Immature natural killer cell (primary cell): ENCODE measurements around the gene XPC. TPM values are rescaled to one million over a fixed set of nuclear protein-coding genes. Genes with fewer than 3 reads are reported as not detected.
A peak's percentile ranks its signal among the peaks of the same experiment; 100 is the strongest.

Source experiments
- DNase-seq, 3 donors: peaks; one replicate each; pipeline ENCODE4 v3.0.0; 2022; ENCODE audit warnings: mixed read lengths in 1 of 3
- H3K27ac Mint-ChIP-seq, 6 donors: one replicate each; pipeline ENCODE4 v1.8.0; 2020; ENCODE audit warnings: mixed read lengths in 6 of 6, mild to moderate bottlenecking in 5 of 6, inconsistent platforms in 4 of 6, moderate library complexity in 3 of 6
- H3K27me3 Mint-ChIP-seq, 3 donors: one replicate each; pipeline ENCODE4 v1.8.0; 2020 to 2021; ENCODE audit warnings: low read depth in 3 of 3, mild to moderate bottlenecking in 3 of 3, mixed read lengths in 3 of 3, moderate library complexity in 3 of 3, inconsistent platforms in 1 of 3
- H3K36me3 Mint-ChIP-seq, 3 donors: one replicate each; pipeline ENCODE4 v1.8.0; 2020; ENCODE audit warnings: mixed read lengths in 3 of 3, inconsistent platforms in 2 of 3, mild to moderate bottlenecking in 2 of 3
- H3K4me1 Mint-ChIP-seq, 2 donors: one replicate each; pipeline ENCODE4 v1.8.0; 2020; ENCODE audit warnings: inconsistent platforms in 2 of 2, mild to moderate bottlenecking in 2 of 2, mixed read lengths in 2 of 2, moderate library complexity in 1 of 2
- H3K4me3 Mint-ChIP-seq, 5 donors: one replicate each; pipeline ENCODE4 v1.8.0; 2020; ENCODE audit warnings: mild to moderate bottlenecking in 5 of 5, mixed read lengths in 5 of 5, inconsistent platforms in 3 of 5, moderate library complexity in 3 of 5
- H3K9me3 Mint-ChIP-seq, 6 donors: one replicate each; pipeline ENCODE4 v1.8.0; 2020; ENCODE audit warnings: mild to moderate bottlenecking in 6 of 6, mixed read lengths in 6 of 6, inconsistent platforms in 4 of 6, moderate library complexity in 3 of 6
- polyA plus RNA-seq, 3 donors: library from polyadenylated mRNA; unstranded; fragments of 300-500 nt; fragmentation: Illumina TruSeq; gene quantifications; one replicate each; pipeline ENCODE4 v1.2.3, GENCODE V29; 2021

The XPC gene
- polyA plus RNA-seq, 3 donors from 2014 or later, result 20.3 to 32.2 (median 22.6) TPM

DNA sequence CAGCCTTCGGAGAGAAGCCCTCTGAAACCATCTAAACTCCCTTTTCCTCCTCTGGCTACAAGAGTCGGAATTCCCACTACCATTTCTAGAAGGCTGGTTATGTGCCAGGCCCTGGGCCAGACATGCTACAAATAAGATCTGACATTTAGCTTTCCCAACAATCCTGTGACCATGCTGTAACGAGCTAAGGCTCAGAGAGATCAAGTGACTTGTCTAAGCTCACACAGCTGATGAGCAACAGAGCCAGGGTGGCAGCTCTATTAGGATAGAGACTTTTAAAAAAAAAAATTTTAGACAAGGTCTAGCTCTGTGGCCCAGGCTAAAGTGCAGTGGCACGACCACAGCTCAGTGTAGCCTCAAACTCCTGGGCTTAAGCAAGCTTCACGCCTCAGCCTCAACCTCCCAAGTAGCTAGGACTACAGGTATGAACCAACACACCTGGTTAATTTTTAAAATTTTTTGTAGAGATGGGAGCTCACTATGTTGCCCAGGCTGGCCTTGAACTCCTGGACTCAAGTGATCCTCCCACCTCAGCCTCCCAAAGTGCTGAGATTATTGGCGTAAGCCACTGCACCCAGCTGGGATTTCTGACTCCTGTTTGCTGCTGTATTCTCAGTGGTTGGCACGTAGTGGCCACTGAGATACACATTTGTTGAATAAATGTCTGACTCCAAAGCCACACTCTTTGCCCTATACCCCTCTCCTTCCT lies 34.8 kb upstream of the XPC start:
- DNase-seq, result no peak
- no peak overlapping the region for H3K4me3 Mint-ChIP-seq
- no peaks in the 10 kb centered on the region for H3K36me3 Mint-ChIP-seq
- H3K27me3 Mint-ChIP-seq, result peaks cover 0 to 5% (median 0%) of the 10 kb centered on the region in 3 donors
- peaks cover 0 to 4% of the 10 kb centered on the region in 2 donors for H3K4me1 Mint-ChIP-seq
- no peaks in the 10 kb centered on the region for H3K9me3 Mint-ChIP-seq
- no peak overlapping the region for H3K27ac Mint-ChIP-seq

DNA sequence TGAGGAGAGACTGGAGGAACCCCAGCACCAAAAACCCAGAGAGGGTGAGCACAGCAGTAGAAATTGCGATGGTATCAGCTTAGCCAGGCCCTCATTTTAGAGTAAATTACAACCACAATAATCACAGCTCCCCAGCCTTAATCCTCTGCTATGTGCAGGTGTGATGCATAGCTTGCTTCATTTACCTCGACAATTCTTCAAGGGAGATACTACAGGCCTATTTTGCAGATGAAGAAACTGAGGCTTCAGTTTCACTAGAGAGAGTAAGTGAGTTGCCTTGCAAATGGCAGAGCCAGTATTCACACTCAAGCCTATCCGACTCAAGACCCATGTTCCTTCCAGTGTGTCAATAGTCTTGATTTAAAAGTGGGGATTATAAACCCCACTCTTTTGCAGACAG lies 33.6 kb upstream of the XPC start:
- Mint-ChIP-seq H3K4me3 (no peak overlapping the region), H3K9me3 (no peaks in the 10 kb centered on the region), H3K36me3 (no peaks in the 10 kb centered on the region), H3K4me1 (peaks cover 0 to 4% of the 10 kb centered on the region in 2 donors), H3K27ac (no peak overlapping the region), H3K27me3 (peaks cover 0 to 3% (median 1%) of the 10 kb centered on the region in 3 donors)
- no peak for DNase-seq

DNA sequence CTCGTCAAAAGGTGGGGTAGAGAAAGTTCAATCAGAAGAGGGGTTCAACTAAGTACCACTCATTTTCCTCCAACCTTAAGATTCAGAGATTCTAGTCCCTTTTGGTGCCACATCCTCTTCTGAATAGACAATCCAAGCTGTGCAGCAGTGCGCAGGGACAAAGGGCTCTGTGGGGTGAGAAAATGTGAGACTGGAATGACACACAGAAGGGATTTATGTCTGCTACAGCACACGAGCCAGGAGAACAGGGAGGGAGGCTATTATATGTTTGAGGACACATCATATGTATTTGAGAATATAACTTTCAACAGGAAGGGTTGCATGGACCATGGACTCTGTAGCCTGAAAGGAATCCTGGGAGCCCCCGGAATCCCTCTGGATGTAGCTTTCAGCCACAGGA lies 33.2 kb upstream of the XPC start:
- Mint-ChIP-seq H3K27ac (no peak overlapping the region), H3K9me3 (no peaks in the 10 kb centered on the region), H3K36me3 (no peaks in the 10 kb centered on the region), H3K4me3 (no peak overlapping the region), H3K27me3 (peaks cover 0 to 1% (median 0%) of the 10 kb centered on the region in 3 donors), H3K4me1 (peaks cover 0 to 3% of the 10 kb centered on the region in 2 donors)
- no peak for DNase-seq

DNA sequence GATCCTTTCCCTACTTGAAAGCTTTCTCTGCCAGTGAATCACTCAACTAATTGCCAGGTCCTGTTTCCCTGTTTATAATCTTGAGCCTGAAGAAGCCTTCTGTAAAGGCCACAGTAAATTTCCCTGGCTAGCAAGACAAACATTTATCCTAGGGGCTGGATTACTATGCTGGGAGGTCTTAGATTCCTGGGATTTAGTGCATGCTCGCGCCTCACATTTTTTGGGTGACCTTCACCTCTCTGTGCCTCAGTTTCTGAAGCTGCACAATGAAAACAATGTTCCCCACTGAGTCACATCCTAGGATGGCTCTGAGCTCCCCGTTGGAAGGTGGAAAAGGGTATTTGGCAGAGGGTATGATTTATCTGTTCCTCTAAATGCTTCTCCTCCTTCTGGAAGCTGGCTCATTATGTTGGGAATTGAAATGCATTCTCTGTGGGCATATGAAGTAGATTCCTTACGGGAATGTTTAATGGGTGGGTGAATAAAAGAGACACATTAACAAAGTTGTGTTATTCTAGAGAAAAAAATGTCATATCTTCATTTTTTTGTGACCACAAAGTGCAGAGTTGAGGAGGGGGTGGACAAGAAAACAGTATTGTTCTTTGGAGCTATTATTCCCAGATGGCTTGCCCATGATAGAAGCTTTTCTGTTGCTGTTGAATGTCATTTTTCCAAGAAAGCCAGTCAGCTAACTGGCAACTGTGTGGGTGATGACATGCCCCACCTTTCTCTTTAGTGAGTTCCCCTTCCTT lies 32.6 kb upstream of the XPC start:
- no peak for DNase-seq
- no peak overlapping the region for H3K27ac Mint-ChIP-seq
- peaks cover 0 to 1% (median 0%) of the 10 kb centered on the region in 3 donors for H3K27me3 Mint-ChIP-seq
- H3K4me3 Mint-ChIP-seq, result no peak overlapping the region
- no peaks in the 10 kb centered on the region for H3K36me3 Mint-ChIP-seq
- H3K9me3 Mint-ChIP-seq, result no peaks in the 10 kb centered on the region
- no peaks in the 10 kb centered on the region for H3K4me1 Mint-ChIP-seq

DNA sequence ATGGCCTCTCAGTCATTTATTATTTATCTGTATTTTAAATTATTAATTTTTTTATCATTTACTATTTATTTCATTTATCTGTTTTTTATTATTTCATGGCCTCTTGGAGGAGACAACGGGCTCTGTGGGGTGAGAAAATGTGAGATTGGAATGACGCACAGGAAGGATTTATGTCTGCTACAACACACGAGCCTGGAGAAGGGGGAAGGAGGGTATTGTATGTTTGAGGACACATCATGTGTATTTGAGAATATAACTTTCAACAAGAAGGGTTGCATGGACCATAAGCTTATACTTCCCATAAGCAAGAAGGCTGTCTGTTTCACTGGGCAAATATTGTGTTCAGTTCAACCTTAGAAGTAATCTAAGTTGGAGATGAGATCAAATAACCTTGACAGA lies 31.9 kb upstream of the XPC start:
- no peaks in the 10 kb centered on the region for H3K9me3 Mint-ChIP-seq

DNA sequence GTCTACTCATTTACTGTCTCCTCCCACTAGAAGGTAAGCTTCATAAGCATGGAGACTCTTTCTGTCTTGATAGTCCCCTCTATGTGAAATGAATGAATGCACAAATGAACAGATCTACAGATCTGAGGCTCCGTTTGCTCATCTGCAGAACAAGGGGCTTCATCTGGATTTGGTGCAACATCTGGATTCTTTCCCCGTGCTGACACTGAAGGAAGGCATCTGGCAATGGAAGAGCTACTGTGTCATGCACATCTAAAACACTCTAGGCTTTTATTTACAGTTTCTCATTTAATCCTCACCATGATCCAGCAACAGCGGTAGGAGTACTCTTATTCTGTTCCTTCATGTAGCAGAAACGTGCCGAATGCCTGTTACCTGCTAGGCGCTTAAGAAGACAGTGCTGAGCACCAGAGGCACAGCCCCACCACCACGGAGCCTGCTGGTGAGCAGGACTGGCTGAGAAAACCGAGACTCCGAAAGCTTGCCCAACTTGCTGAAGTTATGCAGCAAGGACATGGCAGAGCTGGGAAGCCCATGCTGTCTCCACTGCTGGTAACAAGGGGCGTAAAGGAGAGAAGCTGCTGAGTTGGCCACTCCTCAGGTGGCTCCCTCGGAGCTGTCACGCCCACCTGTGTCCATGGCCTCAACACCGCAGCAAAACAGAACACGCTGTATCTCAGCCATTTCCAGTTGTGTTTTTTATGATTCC lies 31.3 kb upstream of the XPC start:
- Mint-ChIP-seq H3K9me3 (no peaks in the 10 kb centered on the region), H3K27me3 (peaks cover 0 to 1% (median 0%) of the 10 kb centered on the region in 3 donors), H3K36me3 (no peaks in the 10 kb centered on the region), H3K27ac (peak overlapping the region in 2 of 6 donors; percentile 23 to 35), H3K4me3 (no peak overlapping the region), H3K4me1 (no peaks in the 10 kb centered on the region)
- DNase-seq, result no peak

More for the DNA sequence above, 31.9 kb upstream of the XPC start:
- Mint-ChIP-seq H3K4me1 (no peaks in the 10 kb centered on the region), H3K4me3 (no peak overlapping the region), H3K27ac (no peak overlapping the region), H3K27me3 (peaks cover 0 to 1% (median 0%) of the 10 kb centered on the region in 3 donors), H3K36me3 (no peaks in the 10 kb centered on the region)
- no peak for DNase-seq

DNA sequence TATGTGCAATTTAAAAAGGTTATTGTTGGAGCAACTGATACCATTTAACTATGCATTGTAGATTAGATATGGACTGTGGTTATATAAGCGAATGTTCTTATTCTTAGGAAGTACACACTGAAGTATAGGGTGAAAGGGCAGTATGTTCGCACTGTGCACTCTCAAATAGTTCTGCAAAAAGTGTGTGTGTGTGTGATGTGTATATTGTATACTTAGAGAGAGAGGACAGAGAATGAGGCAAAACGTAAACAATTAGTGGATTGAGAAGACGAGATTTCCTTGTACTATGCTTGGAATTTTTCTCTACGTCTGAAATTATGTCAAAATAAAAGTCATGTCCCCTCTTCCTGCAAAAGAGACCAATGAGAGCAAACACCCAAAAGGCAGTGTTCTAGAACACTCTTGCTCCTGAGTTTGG lies 30.6 kb upstream of the XPC start:
- Mint-ChIP-seq H3K36me3 (no peaks in the 10 kb centered on the region), H3K4me1 (no peaks in the 10 kb centered on the region), H3K27me3 (peaks cover 0 to 1% (median 0%) of the 10 kb centered on the region in 3 donors), H3K4me3 (no peak overlapping the region), H3K9me3 (no peaks in the 10 kb centered on the region), H3K27ac (no peak overlapping the region)
- DNase-seq, result no peak

DNA sequence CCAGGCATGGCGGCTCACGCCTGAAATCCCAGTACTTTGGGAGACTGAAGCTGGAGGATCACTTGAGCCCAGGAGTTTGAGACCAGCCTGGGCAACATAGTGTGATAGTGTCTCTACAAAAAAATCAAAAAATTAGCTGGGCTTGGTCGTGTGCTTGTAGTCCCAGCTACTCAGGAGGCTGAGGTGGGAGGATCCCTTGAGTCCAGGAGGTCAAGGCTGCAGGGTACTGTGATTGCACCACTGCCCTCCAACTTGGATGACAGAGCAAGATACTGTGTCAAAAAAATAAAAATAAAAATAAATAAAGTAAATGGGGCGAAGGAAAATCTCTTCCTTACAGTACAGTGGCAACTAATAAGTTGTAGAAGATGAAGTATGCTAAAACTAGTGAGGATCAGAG lies 29.8 kb upstream of the XPC start:
- Mint-ChIP-seq H3K27me3 (peaks cover 0 to 1% (median 0%) of the 10 kb centered on the region in 3 donors), H3K9me3 (no peaks in the 10 kb centered on the region), H3K36me3 (no peaks in the 10 kb centered on the region), H3K4me1 (peaks cover 0 to 2% of the 10 kb centered on the region in 2 donors), H3K4me3 (no peak overlapping the region), H3K27ac (no peak overlapping the region)
- DNase-seq, result no peak

DNA sequence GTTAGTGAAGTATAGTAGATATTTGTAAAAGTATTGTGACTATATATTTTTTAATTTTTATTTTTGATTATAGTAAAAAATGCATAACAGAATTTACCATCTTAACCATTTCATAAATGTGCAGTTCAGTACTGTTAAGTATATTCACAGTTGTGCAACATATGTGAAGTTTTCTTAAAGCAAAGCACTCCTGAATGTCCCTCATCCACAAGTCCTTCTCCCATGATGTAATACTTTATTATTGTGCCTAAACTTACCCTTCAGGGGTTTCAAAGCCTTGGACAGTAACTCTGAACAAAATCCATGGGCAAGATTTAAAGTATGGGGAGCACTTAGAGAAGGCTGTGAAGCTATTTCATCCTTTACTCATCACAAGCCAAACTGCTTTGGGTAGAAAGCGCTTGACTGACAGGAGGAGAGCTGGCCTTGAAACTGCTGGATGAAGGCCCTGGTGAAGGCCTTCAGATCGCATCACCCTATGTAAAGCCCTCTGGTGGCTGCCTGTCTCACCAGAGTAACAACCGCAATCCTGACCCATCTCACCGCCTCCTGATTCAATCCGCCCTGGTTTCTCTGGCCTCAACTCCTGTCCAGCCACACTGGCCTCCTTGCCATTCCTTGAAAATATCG lies 28.3 kb upstream of the XPC start:
- no peaks in the 10 kb centered on the region for H3K36me3 Mint-ChIP-seq
- no peak for DNase-seq
- H3K27ac Mint-ChIP-seq, result no peak overlapping the region
- no peak overlapping the region for H3K4me3 Mint-ChIP-seq
- H3K9me3 Mint-ChIP-seq, result no peaks in the 10 kb centered on the region
- peaks cover 0 to 1% (median 0%) of the 10 kb centered on the region in 3 donors for H3K27me3 Mint-ChIP-seq
- H3K4me1 Mint-ChIP-seq, result peaks cover 0 to 3% of the 10 kb centered on the region in 2 donors

DNA sequence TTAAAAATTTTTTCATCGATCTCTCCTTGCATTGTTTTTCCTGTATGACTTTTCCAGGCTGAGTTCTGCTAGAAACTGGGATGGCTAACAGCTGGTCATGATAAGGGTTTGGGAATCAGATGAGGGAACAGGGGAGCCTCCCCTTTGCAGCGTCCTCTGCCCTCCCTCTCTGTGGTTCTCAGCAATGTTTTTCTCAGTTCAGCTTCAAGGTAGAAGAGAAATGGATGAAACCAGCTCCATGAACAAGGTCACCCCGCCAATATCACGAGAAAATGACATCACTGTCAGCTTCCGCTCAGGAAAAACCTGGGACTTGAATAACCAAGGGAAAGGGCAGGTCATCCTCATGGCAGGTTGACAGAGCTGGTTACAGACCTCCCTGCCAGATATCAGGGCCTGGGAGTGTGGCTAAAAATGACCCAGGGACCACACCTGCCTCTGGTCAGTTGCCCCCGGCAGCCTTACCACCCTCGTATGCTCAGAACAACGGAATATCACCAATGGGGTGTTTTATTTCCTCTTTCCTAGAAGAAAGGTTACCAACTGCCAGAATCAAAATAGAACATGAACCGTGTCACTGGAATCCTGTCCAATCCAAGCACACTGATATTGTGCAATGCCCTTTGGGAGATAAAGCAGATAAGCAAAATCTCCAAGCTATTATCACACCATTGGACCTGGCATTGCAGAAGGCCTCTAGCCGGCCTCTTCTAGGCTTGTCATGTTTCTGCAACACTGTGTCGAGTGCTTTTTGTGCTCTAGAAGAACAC lies 26.3 kb upstream of the XPC start:
- no peak overlapping the region for H3K27ac Mint-ChIP-seq

DNA sequence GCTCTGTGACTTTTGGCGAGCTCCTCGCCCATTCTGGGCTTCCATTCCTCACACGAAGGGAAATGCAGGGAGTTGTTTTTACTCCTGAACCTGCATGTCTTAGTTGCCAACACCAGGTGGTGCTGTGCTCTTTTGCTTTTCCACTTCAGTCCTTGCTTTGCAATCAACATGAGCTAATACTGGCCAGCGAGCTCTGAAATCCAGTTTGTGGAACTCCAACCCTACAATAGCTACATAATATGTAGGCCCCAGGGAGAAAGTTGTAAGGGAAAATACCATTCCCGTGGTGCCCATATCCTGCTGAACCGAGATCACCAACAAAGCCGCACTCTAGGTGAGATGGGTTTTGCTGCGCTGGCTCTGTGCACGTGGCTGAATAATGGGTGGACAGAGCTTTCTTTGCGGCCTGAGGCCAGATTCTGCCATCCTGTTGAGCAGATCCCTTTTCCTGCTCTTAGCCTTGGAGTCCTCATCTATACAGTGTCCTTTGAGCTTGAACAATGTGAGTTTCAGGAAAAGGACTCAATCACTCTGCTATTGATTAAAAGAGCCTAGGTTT lies 25.2 kb upstream of the XPC start:
- H3K9me3 Mint-ChIP-seq, result no peaks in the 10 kb centered on the region
- peaks cover 0 to 3% of the 10 kb centered on the region in 2 donors for H3K4me1 Mint-ChIP-seq
- peaks cover 8 to 15% (median 13%) of the 10 kb centered on the region in 3 donors for H3K36me3 Mint-ChIP-seq
- no peak overlapping the region for H3K4me3 Mint-ChIP-seq
- DNase-seq, result peak; percentile 12 to 33 (median 16)
- no peak overlapping the region for H3K27ac Mint-ChIP-seq
- H3K27me3 Mint-ChIP-seq, result peaks cover 0 to 2% (median 1%) of the 10 kb centered on the region in 3 donors

More for the DNA sequence above, 26.3 kb upstream of the XPC start:
- Mint-ChIP-seq H3K4me3 (no peak overlapping the region), H3K9me3 (no peaks in the 10 kb centered on the region), H3K36me3 (peaks cover 4% of the 10 kb centered on the region in 3 donors), H3K27me3 (peaks cover 0 to 1% (median 0%) of the 10 kb centered on the region in 3 donors), H3K4me1 (peaks cover 0 to 3% of the 10 kb centered on the region in 2 donors)
- no peak for DNase-seq

DNA sequence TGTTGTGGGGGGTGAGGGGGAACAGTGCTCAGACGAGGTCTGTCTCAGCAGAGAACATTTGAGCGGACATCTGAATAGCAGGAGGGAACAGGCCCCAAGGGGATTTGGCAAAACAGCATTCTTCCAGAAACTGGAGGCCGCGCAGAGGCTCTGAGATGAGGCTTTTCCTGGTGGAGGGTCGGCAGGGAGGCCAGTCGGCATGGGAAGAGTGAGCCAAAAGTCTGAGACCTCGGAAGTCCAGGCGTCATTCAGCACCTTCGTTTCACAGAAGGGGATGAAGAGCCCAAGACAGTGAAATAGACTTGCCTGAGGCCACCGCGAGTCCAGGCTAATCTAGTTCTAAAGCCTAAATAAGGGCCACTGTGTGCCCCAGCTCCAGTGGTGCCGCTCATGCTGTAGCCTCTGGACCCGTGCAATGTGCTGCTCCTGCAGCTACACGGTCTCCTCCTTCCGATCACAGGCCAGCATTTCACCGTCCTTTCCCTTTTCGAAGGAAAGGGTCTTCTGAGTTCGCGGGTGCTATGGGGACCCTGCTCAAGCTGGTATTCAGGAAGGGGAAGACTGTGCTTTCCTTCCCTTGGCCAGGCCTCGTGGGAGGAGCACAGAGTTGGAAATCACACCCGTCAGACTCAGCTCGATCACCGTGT lies 24.6 kb upstream of the XPC start:
- Mint-ChIP-seq H3K36me3 (peaks cover 12 to 20% (median 18%) of the 10 kb centered on the region in 3 donors), H3K4me1 (peaks cover 0 to 3% of the 10 kb centered on the region in 2 donors), H3K27ac (no peak overlapping the region), H3K9me3 (no peaks in the 10 kb centered on the region), H3K4me3 (no peak overlapping the region), H3K27me3 (peaks cover 0 to 2% (median 1%) of the 10 kb centered on the region in 3 donors)
- no peak for DNase-seq
